Stimulated activated CD4-positive, alpha-beta T cell treated with anti-CD3 and anti-CD28 coated beads, Interleukin-15, amount 100 ng/mL, for 1 hour (primary cell): ENCODE data around the gene SMIM7.

Experiments
- DNase-seq, 2 donors: peaks; one replicate each; pipeline ENCODE4 v3.0.0-alpha.2; 2020; ENCODE audit warnings: low read depth in 1 of 2, low spot score in 1 of 2

The SMIM7 gene

DNA sequence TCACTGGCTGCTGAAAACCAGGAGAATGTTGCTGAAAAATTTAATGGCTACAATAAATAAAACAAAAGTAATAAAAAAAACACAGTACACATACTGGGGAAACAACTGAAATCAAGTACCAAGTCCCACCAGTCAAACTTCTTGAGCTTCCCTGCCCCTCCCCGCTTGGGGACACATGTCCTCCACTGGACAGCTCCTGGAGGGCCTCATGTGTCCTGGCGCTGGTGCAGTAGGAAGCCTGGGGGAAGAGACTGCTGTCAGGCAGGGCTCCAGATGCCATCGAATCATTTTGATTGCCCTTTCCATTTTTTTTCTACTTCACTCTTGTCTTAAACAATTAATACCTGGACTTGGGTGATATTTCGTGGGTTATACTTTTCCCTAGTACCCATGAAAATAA lies 61.1 kb downstream of the SMIM7 start:
- DNase-seq, result no peak

DNA sequence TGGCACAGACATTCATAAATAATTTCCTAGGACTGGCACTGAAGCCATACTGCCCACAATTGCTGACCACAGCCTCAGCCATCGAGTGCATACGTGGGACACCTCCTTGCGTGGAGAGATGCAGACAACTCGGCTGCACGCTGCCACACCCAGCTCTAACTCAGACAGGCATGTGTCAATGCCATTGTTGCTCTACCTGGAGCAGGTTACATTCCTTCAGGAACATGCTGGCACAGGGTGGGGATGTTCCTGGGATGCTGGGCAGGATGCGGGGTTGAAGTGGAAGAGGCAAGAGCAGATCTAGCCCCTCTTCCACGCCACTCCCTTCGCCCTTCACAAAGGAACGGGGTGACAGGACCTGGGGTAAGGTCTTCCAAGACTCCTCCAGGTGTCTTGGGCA lies 63.5 kb downstream of the SMIM7 start:
- no peak for DNase-seq
